Liver (tissue), 9 donors: ENCODE data around the gene RBKS. TPM values are rescaled to one million over a fixed set of nuclear protein-coding genes. Genes with fewer than 3 reads are reported as not detected.

Experiments used
- DNase-seq: peaks from one replicate; pipeline ENCODE4 v3.0.0-alpha.2; 2017; ENCODE audit warnings: low spot score
- H3K27ac ChIP-seq, 2 donors: one replicate each; pipeline ENCODE4 v1.7.0; 2013; ENCODE audit warnings: inconsistent platforms in 2 of 2, low read length in 2 of 2, control low read depth in 1 of 2, low read depth in 1 of 2, mild to moderate bottlenecking in 1 of 2
- H3K27me3 ChIP-seq, 4 donors: one replicate each; pipeline versions ENCODE4 v1.6.1 to v1.7.0; 2013; ENCODE audit warnings: low read length in 3 of 4, inconsistent platforms in 1 of 4, mild to moderate bottlenecking in 1 of 4, moderate library complexity in 1 of 4; ENCODE audit not compliant: control insufficient read depth in 4 of 4, insufficient read depth in 4 of 4
- H3K36me3 ChIP-seq, 4 donors: one replicate each; pipeline versions ENCODE4 v1.6.1 to v1.7.0; 2013; ENCODE audit warnings: low read length in 3 of 4, mild to moderate bottlenecking in 3 of 4, low read depth in 1 of 4, moderate library complexity in 1 of 4; ENCODE audit not compliant: control insufficient read depth in 4 of 4, insufficient read depth in 3 of 4
- H3K4me1 ChIP-seq, 4 donors: one replicate each; pipeline versions ENCODE4 v1.6.1 to v1.7.0; 2013; ENCODE audit warnings: low read length in 3 of 4, mild to moderate bottlenecking in 3 of 4, moderate library complexity in 1 of 4; ENCODE audit not compliant: control insufficient read depth in 4 of 4, insufficient read depth in 4 of 4
- H3K4me3 ChIP-seq, 3 donors: one replicate each; pipeline versions ENCODE4 v1.6.1 to v1.7.0; 2013; ENCODE audit warnings: low read length in 3 of 3, control low read depth in 1 of 3, low read depth in 1 of 3, mild to moderate bottlenecking in 1 of 3
- H3K9ac ChIP-seq, 2 donors: one replicate each; pipeline ENCODE4 v1.7.0; 2013; ENCODE audit warnings: low read length in 2 of 2, mild to moderate bottlenecking in 2 of 2, moderate library complexity in 2 of 2, control low read depth in 1 of 2, low read depth in 1 of 2
- H3K9me3 ChIP-seq, 4 donors: one replicate each; pipeline versions ENCODE4 v1.6.1 to v1.7.0; 2013; ENCODE audit warnings: low read length in 3 of 4; ENCODE audit not compliant: control insufficient read depth in 4 of 4
- EGR1 ChIP-seq, 2 donors: IDR thresholded peaks; 2 replicates each; pipeline ENCODE4 v1.6.1; 2016 to 2018; ENCODE audit warnings: antibody characterized with exemption in 2 of 2, low read depth in 2 of 2
- FOXA1 ChIP-seq: IDR thresholded peaks from 2 replicates; pipeline ENCODE4 v1.6.1; 2016; ENCODE audit warnings: antibody characterized with exemption
- FOXA2 ChIP-seq: IDR thresholded peaks from 2 replicates; pipeline ENCODE4 v1.6.1; 2016; ENCODE audit warnings: antibody characterized with exemption
- GABPA ChIP-seq, 2 donors: IDR thresholded peaks in 1 of 2; conservative IDR thresholded peaks in 1 of 2; 2 replicates each; pipeline ENCODE4 v1.6.1; 2016; ENCODE audit warnings: antibody characterized with exemption in 2 of 2, mild to moderate bottlenecking in 1 of 2, moderate library complexity in 1 of 2
- HNF4A ChIP-seq, 2 donors: conservative IDR thresholded peaks; 2 replicates each; pipeline ENCODE4 v1.6.1; 2016; ENCODE audit warnings: antibody characterized with exemption in 2 of 2, mild to moderate bottlenecking in 2 of 2
- HNF4G ChIP-seq: IDR thresholded peaks from 2 replicates; pipeline ENCODE4 v1.6.1; 2016; ENCODE audit warnings: antibody characterized with exemption
- JUND ChIP-seq, 2 donors: IDR thresholded peaks; 2 replicates each; pipeline ENCODE4 v1.6.1; 2016; ENCODE audit warnings: antibody characterized with exemption in 2 of 2
- MAX ChIP-seq: IDR thresholded peaks from 2 replicates; pipeline ENCODE4 v1.6.1; 2016; ENCODE audit warnings: antibody characterized with exemption
- NR2F2 ChIP-seq: IDR thresholded peaks from 2 replicates; pipeline ENCODE4 v1.6.1; 2016; ENCODE audit warnings: antibody characterized with exemption
- RAD21 ChIP-seq, 2 donors: IDR thresholded peaks; 2 replicates each; pipeline ENCODE4 v1.6.1; 2016; ENCODE audit warnings: antibody characterized with exemption in 2 of 2, mild to moderate bottlenecking in 2 of 2
- REST ChIP-seq: IDR thresholded peaks from 2 replicates; pipeline ENCODE4 v1.6.1; 2016; ENCODE audit warnings: antibody characterized with exemption, mild to moderate bottlenecking
- RXRA ChIP-seq, 2 donors: IDR thresholded peaks; 2 replicates each; pipeline ENCODE4 v1.6.1; 2017 to 2018; ENCODE audit warnings: antibody characterized with exemption in 2 of 2, mild to moderate bottlenecking in 1 of 2
- TAF1 ChIP-seq: conservative IDR thresholded peaks from 2 replicates; pipeline ENCODE4 v1.6.1; 2016; ENCODE audit warnings: antibody characterized with exemption, mild to moderate bottlenecking
- YY1 ChIP-seq: IDR thresholded peaks from 2 replicates; pipeline ENCODE4 v1.6.1; 2016; ENCODE audit warnings: antibody characterized with exemption, mild to moderate bottlenecking
- WGBS: extraction: QIAGEN DNeasy Blood & Tissue Kit; methylation state at CpG from one replicate; pipeline ENCODE4 v1.1.7; 2013; 5-methylcytosine and 5-hydroxymethylcytosine counted together
- polyA plus RNA-seq, 2 donors: library from polyadenylated mRNA; stranded (reverse) in 1 of 2; unstranded in 1 of 2; fragments of 200-250 nt in 1 of 2; fragments of >200 nt in 1 of 2; fragmentation: Nextera tagmentation in 1 of 2; extraction: Ambion mirVana in 1 of 2; gene quantifications; one replicate each; pipeline versions ENCODE4 v1.2.1 to v1.2.3, GENCODE V29; 2013 to 2015
- total RNA-seq, 2 donors: library from RNA; depleted of rRNA; stranded (reverse); fragments of >200 nt; gene quantifications; one replicate each; pipeline ENCODE4 v1.2.3, GENCODE V29; 2014
- TF ChIP-seq, protein P1 (sequence below): fragments of 150-350 bp; IDR thresholded peaks from 2 replicates; pipeline ENCODE4 v1.5.1; 2017; ENCODE audit warnings: improper control_type of control experiment, low read depth, low read length; ENCODE audit not compliant: missing input control
- TF ChIP-seq, protein P2 (sequence below): IDR thresholded peaks from 2 replicates; pipeline ENCODE4 v1.6.1; 2016; ENCODE audit warnings: antibody characterized with exemption
- TF ChIP-seq, protein P3 (sequence below): IDR thresholded peaks from 2 replicates; pipeline ENCODE4 v1.6.1; 2016; ENCODE audit warnings: antibody characterized with exemption
- donor health status: healthy.
- donor health status: healthy.
- donor health status: healthy.
- donor health status: healthy.
- donor health status: healthy.

The RBKS gene
- total and polyA plus RNA-seq, 4 donors: 6.3 to 18.8 (median 15.2) TPM

DNA sequence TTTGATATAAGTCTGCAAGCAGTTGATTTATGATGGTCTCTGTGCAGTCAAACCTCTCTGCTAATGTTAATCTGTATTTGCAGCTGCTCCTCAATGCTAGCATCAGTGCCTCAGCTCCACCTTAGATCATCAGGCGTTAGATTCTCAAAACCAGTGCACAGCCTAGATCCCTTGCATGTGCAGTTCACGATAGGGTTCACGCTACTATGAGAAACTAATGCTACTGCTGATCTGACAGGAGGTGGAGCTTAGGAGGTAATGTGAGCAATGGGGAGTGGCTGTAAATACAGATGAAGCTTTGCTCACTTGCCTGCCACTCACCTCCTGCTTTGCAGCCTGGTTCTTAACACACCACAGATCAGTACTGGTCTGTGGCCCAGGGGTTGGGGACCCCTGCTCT lies 18.4 kb downstream of the RBKS start:
- H3K27me3 ChIP-seq: no peaks in the 10 kb centered on the region
- DNase-seq: no peak
- H3K36me3 ChIP-seq: peaks cover 0 to 10% (median 2%) of the 10 kb centered on the region in 4 donors
- WGBS: 94% methylated on average over 3 of the region's 3 CpGs
- H3K9ac ChIP-seq: no peak overlapping the region
- H3K4me3 ChIP-seq: no peak overlapping the region
- TF ChIP-seq, protein P1, sequence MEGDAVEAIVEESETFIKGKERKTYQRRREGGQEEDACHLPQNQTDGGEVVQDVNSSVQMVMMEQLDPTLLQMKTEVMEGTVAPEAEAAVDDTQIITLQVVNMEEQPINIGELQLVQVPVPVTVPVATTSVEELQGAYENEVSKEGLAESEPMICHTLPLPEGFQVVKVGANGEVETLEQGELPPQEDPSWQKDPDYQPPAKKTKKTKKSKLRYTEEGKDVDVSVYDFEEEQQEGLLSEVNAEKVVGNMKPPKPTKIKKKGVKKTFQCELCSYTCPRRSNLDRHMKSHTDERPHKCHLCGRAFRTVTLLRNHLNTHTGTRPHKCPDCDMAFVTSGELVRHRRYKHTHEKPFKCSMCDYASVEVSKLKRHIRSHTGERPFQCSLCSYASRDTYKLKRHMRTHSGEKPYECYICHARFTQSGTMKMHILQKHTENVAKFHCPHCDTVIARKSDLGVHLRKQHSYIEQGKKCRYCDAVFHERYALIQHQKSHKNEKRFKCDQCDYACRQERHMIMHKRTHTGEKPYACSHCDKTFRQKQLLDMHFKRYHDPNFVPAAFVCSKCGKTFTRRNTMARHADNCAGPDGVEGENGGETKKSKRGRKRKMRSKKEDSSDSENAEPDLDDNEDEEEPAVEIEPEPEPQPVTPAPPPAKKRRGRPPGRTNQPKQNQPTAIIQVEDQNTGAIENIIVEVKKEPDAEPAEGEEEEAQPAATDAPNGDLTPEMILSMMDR: no peak
- TF ChIP-seq FOXA1 (no peak), HNF4A (conservative IDR thresholded peaks at IDR 0.05) (no peak), EGR1 (IDR thresholded peaks at IDR 0.05; ENCODE audit: low read depth in 2 of 2) (no peak), YY1 (no peak), JUND (IDR thresholded peaks at IDR 0.05) (no peak), NR2F2 (no peak)
- H3K27ac ChIP-seq: no peak overlapping the region
- H3K9me3 ChIP-seq: peaks cover 0 to 7% (median 0%) of the 10 kb centered on the region in 4 donors
- H3K4me1 ChIP-seq: peaks cover 0 to under 1% (median 0%) of the 10 kb centered on the region in 4 donors

DNA sequence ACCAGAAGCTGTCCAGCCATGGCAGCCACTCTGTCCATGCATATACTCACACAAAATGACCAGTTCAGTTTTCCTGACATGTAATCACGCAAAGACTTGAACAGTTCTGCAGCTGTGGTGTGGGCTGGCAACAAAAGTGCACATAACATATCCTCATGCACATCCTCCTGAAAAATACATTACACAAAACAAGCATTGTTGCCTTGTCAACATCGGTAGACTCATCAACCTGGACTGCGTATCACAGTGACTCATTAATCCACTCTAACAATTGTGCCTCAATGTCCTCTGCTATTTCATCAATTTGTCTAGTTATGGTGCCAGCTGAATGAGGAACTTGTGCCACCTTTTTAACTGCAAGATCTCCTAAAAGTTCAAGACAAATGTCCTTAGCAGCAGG lies 19.5 kb downstream of the RBKS start:
- H3K27me3 ChIP-seq: no peaks in the 10 kb centered on the region
- no peak overlapping the region for H3K4me3 ChIP-seq
- no peaks in the 10 kb centered on the region for H3K9me3 ChIP-seq
- no peak overlapping the region for H3K9ac ChIP-seq
- no peak for DNase-seq
- peaks cover 0 to 2% (median 0%) of the 10 kb centered on the region in 4 donors for H3K4me1 ChIP-seq
- 97% methylated on average over 3 of the region's 3 CpGs for WGBS
- TF ChIP-seq RXRA (IDR thresholded peaks at IDR 0.05): no peak
- TF ChIP-seq HNF4G: no peak
- TF ChIP-seq FOXA1: no peak
- TF ChIP-seq EGR1 (IDR thresholded peaks at IDR 0.05; ENCODE audit: low read depth in 2 of 2): no peak
- TF ChIP-seq RAD21 (IDR thresholded peaks at IDR 0.05): no peak
- TF ChIP-seq JUND (IDR thresholded peaks at IDR 0.05): no peak
- H3K27ac ChIP-seq: no peak overlapping the region
- peaks cover 0 to 10% (median 2%) of the 10 kb centered on the region in 4 donors for H3K36me3 ChIP-seq

DNA sequence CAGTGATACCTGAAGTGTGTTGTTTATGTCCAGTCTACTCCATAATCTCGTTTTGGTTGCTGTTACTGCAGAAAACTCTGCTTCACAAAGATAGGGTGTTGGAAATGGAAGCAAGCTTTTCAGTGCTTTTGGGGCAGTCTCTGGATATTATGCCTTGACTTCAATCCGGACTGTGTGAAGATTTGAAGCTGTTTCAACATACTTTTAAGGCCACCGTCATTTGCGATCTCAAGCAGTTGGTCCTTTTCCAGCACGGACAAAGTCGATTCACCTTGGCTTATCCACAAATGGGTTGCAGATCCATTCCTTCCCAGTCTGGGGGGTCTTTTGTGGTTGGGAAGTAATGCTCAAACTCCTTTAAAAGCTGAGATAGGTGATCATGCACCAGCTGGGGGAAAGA lies 20.4 kb downstream of the RBKS start:
- no peak for TF ChIP-seq MAX
- TF ChIP-seq, protein P2, sequence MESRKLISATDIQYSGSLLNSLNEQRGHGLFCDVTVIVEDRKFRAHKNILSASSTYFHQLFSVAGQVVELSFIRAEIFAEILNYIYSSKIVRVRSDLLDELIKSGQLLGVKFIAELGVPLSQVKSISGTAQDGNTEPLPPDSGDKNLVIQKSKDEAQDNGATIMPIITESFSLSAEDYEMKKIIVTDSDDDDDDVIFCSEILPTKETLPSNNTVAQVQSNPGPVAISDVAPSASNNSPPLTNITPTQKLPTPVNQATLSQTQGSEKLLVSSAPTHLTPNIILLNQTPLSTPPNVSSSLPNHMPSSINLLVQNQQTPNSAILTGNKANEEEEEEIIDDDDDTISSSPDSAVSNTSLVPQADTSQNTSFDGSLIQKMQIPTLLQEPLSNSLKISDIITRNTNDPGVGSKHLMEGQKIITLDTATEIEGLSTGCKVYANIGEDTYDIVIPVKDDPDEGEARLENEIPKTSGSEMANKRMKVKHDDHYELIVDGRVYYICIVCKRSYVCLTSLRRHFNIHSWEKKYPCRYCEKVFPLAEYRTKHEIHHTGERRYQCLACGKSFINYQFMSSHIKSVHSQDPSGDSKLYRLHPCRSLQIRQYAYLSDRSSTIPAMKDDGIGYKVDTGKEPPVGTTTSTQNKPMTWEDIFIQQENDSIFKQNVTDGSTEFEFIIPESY: no peak
- TF ChIP-seq HNF4A (conservative IDR thresholded peaks at IDR 0.05): no peak
- no peak for TF ChIP-seq EGR1 (IDR thresholded peaks at IDR 0.05; ENCODE audit: low read depth in 2 of 2)
- no peak for TF ChIP-seq JUND (IDR thresholded peaks at IDR 0.05)
- TF ChIP-seq REST: no peak
- no peak for TF ChIP-seq FOXA2
- no peak for TF ChIP-seq GABPA (IDR thresholded peaks at IDR 0.05 in 1 of 2, conservative IDR thresholded peaks at IDR 0.05 in 1 of 2)
- TF ChIP-seq, protein P1: no peak
- no peak for TF ChIP-seq FOXA1
- no peak for TF ChIP-seq YY1
- no peak for TF ChIP-seq HNF4G
- TF ChIP-seq TAF1: no peak
- TF ChIP-seq, protein P3, sequence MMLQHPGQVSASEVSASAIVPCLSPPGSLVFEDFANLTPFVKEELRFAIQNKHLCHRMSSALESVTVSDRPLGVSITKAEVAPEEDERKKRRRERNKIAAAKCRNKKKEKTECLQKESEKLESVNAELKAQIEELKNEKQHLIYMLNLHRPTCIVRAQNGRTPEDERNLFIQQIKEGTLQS: no peak
- TF ChIP-seq NR2F2: no peak
- peaks cover 0 to 10% (median 2%) of the 10 kb centered on the region in 4 donors for H3K36me3 ChIP-seq
- 92% methylated on average over 6 of the region's 6 CpGs for WGBS

More for the DNA sequence above, 20.4 kb downstream of the RBKS start:
- peaks cover 0 to 2% (median under 1%) of the 10 kb centered on the region in 4 donors for H3K4me1 ChIP-seq
- no peaks in the 10 kb centered on the region for H3K9me3 ChIP-seq
- H3K27ac ChIP-seq: no peak overlapping the region
- DNase-seq: no peak
- no peak overlapping the region for H3K9ac ChIP-seq
- H3K4me3 ChIP-seq: no peak overlapping the region
- H3K27me3 ChIP-seq: no peaks in the 10 kb centered on the region
